Loucy (cell line): ENCODE data around the gene THBD.

ENCODE experiments used
- EZH2phosphoT487 ChIP-seq: fragments of 200-600 bp; IDR thresholded peaks from 2 replicates; pipeline ENCODE4 v1.6.1; 2018; ENCODE audit warnings: antibody characterized with exemption, mild to moderate bottlenecking, moderate library complexity, borderline replicate concordance
- TF ChIP-seq, protein P1 (sequence below): fragments of 200-600 bp; sonication (generic); conservative IDR thresholded peaks from 2 replicates; pipeline ENCODE4 v1.5.1; 2014; ENCODE audit warnings: mild to moderate bottlenecking, antibody characterized with exemption, low read length

DNA sequence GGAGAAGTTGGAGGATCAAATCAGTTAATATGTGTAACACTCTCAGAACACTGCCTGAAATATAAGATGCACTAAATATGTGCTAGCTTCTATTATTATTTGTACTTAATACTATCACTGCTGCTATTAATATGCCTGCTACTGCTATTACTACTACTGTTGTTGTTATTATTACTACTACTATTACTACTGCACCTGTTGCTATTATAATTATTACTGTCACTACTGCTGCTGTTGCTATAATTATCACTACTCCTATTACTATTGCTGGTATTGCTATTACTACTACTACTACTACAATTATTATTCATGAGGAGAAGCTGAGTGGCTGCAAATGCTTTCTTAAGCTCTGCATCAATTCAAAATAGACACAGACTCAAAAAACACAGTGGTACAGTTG, 31.0 kb downstream of the THBD start:
- TF ChIP-seq, protein P1, sequence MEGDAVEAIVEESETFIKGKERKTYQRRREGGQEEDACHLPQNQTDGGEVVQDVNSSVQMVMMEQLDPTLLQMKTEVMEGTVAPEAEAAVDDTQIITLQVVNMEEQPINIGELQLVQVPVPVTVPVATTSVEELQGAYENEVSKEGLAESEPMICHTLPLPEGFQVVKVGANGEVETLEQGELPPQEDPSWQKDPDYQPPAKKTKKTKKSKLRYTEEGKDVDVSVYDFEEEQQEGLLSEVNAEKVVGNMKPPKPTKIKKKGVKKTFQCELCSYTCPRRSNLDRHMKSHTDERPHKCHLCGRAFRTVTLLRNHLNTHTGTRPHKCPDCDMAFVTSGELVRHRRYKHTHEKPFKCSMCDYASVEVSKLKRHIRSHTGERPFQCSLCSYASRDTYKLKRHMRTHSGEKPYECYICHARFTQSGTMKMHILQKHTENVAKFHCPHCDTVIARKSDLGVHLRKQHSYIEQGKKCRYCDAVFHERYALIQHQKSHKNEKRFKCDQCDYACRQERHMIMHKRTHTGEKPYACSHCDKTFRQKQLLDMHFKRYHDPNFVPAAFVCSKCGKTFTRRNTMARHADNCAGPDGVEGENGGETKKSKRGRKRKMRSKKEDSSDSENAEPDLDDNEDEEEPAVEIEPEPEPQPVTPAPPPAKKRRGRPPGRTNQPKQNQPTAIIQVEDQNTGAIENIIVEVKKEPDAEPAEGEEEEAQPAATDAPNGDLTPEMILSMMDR, result no peak
- no peak for TF ChIP-seq EZH2phosphoT487
